RCC 7860 (cell line): ENCODE measurements around the gene SH3GL1.

Experiments used
- DNase-seq: peaks from one replicate; pipeline ENCODE4 v3.0.0-alpha.2; 2015; ENCODE audit warnings: low spot score
- FAIRE-seq: peaks from 2 replicates; lab custom pipeline; 2012; peaks lifted over from hg19 to GRCh38; lab: Jason Lieb, UNC

SH3GL1 gene

GRCh38 chr19:4376991-4377781, 23.2 kb downstream of the SH3GL1 start:
- FAIRE-seq (peak; percentile 68), DNase-seq (peak; percentile 76)

- no peak for DNase-seq
- no peak for FAIRE-seq
Measured at GRCh38 chr19:4376671-4376990, 23.7 kb downstream of the SH3GL1 start.

- FAIRE-seq, result no peak
- no peak for DNase-seq
Measured at GRCh38 chr19:4376028-4376670, 24.2 kb downstream of the SH3GL1 start.

- DNase-seq, result peak; percentile 41
- no peak for FAIRE-seq
Measured at GRCh38 chr19:4375164-4376027, 25.0 kb downstream of the SH3GL1 start.

GRCh38 chr19:4374498-4375163, 25.7 kb downstream of the SH3GL1 start:
- peak; percentile 84 for FAIRE-seq
- DNase-seq, result peak; percentile 92

GRCh38 chr19:4373601-4374497, 26.5 kb downstream of the SH3GL1 start:
- FAIRE-seq, result no peak
- peak; percentile 57 for DNase-seq

GRCh38 chr19:4373013-4373367, 27.4 kb downstream of the SH3GL1 start:
- DNase-seq, result no peak
- no peak for FAIRE-seq

- DNase-seq, result no peak
- no peak for FAIRE-seq
Measured at GRCh38 chr19:4372165-4373012, 28.0 kb downstream of the SH3GL1 start.

- FAIRE-seq (no peak), DNase-seq (no peak)
Measured at GRCh38 chr19:4371247-4372164, 28.8 kb downstream of the SH3GL1 start.

GRCh38 chr19:4370418-4371041, 29.8 kb downstream of the SH3GL1 start:
- DNase-seq (no peak), FAIRE-seq (no peak)

GRCh38 chr19:4369888-4370260, 30.5 kb downstream of the SH3GL1 start:
- FAIRE-seq (no peak), DNase-seq (peak; percentile 64)

GRCh38 chr19:4369109-4369887, 31.0 kb downstream of the SH3GL1 start:
- FAIRE-seq (peak; percentile 82), DNase-seq (peak; percentile 75)

GRCh38 chr19:4368128-4368820, 32.1 kb downstream of the SH3GL1 start:
- FAIRE-seq (no peak), DNase-seq (no peak)

- no peak for DNase-seq
- FAIRE-seq, result no peak
Measured at GRCh38 chr19:4367781-4368127, 32.6 kb downstream of the SH3GL1 start.

- no peak for FAIRE-seq
Measured at GRCh38 chr19:4367336-4367723, 33.0 kb downstream of the SH3GL1 start.

GRCh38 chr19:4366666-4367335, 33.5 kb downstream of the SH3GL1 start:
- no peak for FAIRE-seq
- no peak for DNase-seq

More at GRCh38 chr19:4367336-4367723, 33.0 kb downstream of the SH3GL1 start:
- no peak for DNase-seq
